ENCODE measurements around the gene RBMS2.
"Not testable (repeated sequence)": the region's sequence is repeated elsewhere in the genome, so short reads cannot be mapped to it uniquely, and the experiment has no call there.

- TF ChIP-seq, protein P1, sequence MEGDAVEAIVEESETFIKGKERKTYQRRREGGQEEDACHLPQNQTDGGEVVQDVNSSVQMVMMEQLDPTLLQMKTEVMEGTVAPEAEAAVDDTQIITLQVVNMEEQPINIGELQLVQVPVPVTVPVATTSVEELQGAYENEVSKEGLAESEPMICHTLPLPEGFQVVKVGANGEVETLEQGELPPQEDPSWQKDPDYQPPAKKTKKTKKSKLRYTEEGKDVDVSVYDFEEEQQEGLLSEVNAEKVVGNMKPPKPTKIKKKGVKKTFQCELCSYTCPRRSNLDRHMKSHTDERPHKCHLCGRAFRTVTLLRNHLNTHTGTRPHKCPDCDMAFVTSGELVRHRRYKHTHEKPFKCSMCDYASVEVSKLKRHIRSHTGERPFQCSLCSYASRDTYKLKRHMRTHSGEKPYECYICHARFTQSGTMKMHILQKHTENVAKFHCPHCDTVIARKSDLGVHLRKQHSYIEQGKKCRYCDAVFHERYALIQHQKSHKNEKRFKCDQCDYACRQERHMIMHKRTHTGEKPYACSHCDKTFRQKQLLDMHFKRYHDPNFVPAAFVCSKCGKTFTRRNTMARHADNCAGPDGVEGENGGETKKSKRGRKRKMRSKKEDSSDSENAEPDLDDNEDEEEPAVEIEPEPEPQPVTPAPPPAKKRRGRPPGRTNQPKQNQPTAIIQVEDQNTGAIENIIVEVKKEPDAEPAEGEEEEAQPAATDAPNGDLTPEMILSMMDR (IDR thresholded peaks at IDR 0.05 in 2 of 3, conservative IDR thresholded peaks at IDR 0.05 in 1 of 3; ENCODE audit: borderline replicate concordance in 1 of 3, insufficient read depth in 1 of 3, low read depth in 2 of 3, low read length in 2 of 3): not testable (repeated sequence)
- TF ChIP-seq, protein P2, sequence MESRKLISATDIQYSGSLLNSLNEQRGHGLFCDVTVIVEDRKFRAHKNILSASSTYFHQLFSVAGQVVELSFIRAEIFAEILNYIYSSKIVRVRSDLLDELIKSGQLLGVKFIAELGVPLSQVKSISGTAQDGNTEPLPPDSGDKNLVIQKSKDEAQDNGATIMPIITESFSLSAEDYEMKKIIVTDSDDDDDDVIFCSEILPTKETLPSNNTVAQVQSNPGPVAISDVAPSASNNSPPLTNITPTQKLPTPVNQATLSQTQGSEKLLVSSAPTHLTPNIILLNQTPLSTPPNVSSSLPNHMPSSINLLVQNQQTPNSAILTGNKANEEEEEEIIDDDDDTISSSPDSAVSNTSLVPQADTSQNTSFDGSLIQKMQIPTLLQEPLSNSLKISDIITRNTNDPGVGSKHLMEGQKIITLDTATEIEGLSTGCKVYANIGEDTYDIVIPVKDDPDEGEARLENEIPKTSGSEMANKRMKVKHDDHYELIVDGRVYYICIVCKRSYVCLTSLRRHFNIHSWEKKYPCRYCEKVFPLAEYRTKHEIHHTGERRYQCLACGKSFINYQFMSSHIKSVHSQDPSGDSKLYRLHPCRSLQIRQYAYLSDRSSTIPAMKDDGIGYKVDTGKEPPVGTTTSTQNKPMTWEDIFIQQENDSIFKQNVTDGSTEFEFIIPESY (IDR thresholded peaks at IDR 0.05; ENCODE audit: extremely low read depth, insufficient replicate concordance, low read length): not testable (repeated sequence)
- TF ChIP-seq POLR2A (IDR thresholded peaks at IDR 0.05; ENCODE audit: borderline replicate concordance, extremely low read depth, insufficient read depth, insufficient read length); CEBPB (IDR thresholded peaks at IDR 0.05; ENCODE audit: low read depth); REST (IDR thresholded peaks at IDR 0.05; ENCODE audit: low read depth); EZH2 (IDR thresholded peaks at IDR 0.05); POLR2AphosphoS5 (IDR thresholded peaks at IDR 0.05; ENCODE audit: low read depth, low read length); JUND (IDR thresholded peaks at IDR 0.05); EZH2phosphoT487 (IDR thresholded peaks at IDR 0.05; ENCODE audit: borderline replicate concordance); YY1 (IDR thresholded peaks at IDR 0.05; ENCODE audit: extremely low read depth, insufficient replicate concordance, low read depth, low read length); MAX (IDR thresholded peaks at IDR 0.05); ZNF274 (IDR thresholded peaks at IDR 0.05; ENCODE audit: low read depth, low read length): not testable (repeated sequence)
Observed at GRCh38 chr12:56494106-56494415, 27.6 kb upstream of the RBMS2 start.
